K562 (cell line): ENCODE measurements around the gene OPCML.

ENCODE experiments used
- ETV6 ChIP-seq, 3 experiments: fragments of 150-350 bp in 1 of 3; sonication (generic) in 1 of 3; formaldehyde crosslinking in 1 of 3; IDR thresholded peaks; 2 replicates each; pipeline versions ENCODE4 v1.6.1 to v1.8.0; 2014 to 2022; ENCODE audit warnings: borderline replicate concordance in 2 of 3, low read depth in 2 of 3, antibody characterized with exemption in 1 of 3, low read length in 1 of 3, mild to moderate bottlenecking in 1 of 3, missing genetic modification reagents in 1 of 3
- FOXK2 ChIP-seq, 2 experiments: fragments of 450-650 bp; IDR thresholded peaks in 1 of 2; conservative IDR thresholded peaks in 1 of 2; 2 replicates each; pipeline ENCODE4 v1.6.1; 2016; ENCODE audit warnings: low read depth in 2 of 2, mild to moderate bottlenecking in 1 of 2
- PHF21A ChIP-seq: fragments of 450-650 bp; IDR thresholded peaks from 2 replicates; pipeline ENCODE4 v1.6.1; 2017; ENCODE audit warnings: low read depth, borderline replicate concordance
- POLR2AphosphoS5 ChIP-seq: IDR thresholded peaks from 2 replicates; pipeline ENCODE4 v1.6.1; 2011; ENCODE audit warnings: mild to moderate bottlenecking, low read depth, low read length, moderate library complexity; ENCODE audit not compliant: control insufficient read depth, insufficient read depth
- POLR2H ChIP-seq: IDR thresholded peaks from 2 replicates; pipeline ENCODE4 v1.6.1; 2016; ENCODE audit warnings: missing genetic modification characterization, low read depth, mild to moderate bottlenecking, control low read depth, missing compliant biosample characterization, moderate library complexity
- STAT5B ChIP-seq: fragments of 250-450 bp; sonication (Bioruptor Pico); IDR thresholded peaks from 2 replicates; pipeline ENCODE4 v1.8.0; 2021; ENCODE audit warnings: mild to moderate bottlenecking, inconsistent platforms
- ZKSCAN1 ChIP-seq: fragments of 150-350 bp; IDR thresholded peaks from 2 replicates; pipeline ENCODE4 v1.6.1; 2016; ENCODE audit warnings: low read depth, low read length
- TF ChIP-seq, protein P1 (sequence below), 2 experiments: fragments of 450-650 bp; formaldehyde crosslinking in 1 of 2; IDR thresholded peaks; 2 replicates each; pipeline versions ENCODE4 v1.4.0 to v1.6.1; 2014 to 2020; ENCODE audit warnings: mild to moderate bottlenecking in 2 of 2, borderline replicate concordance in 1 of 2, low read depth in 1 of 2
- TF ChIP-seq, protein P2 (sequence below), 3 experiments: IDR thresholded peaks in 2 of 3; conservative IDR thresholded peaks in 1 of 3; 2 replicates each; pipeline ENCODE4 v1.5.1; 2011 to 2012; ENCODE audit warnings: low read length in 3 of 3, mild to moderate bottlenecking in 3 of 3, control low read depth in 2 of 3, improper control_type of control experiment in 1 of 3, inconsistent platforms in 1 of 3, low read depth in 1 of 3, mixed read lengths in 1 of 3, moderate library complexity in 1 of 3; ENCODE audit not compliant: insufficient read depth in 2 of 3
- TF ChIP-seq, protein P3 (sequence below): sonication (generic); formaldehyde crosslinking; IDR thresholded peaks from 2 replicates; pipeline ENCODE4 v1.8.0; 2022; ENCODE audit warnings: mild to moderate bottlenecking, low read depth, missing genetic modification reagents
- TF ChIP-seq, protein P4 (sequence below), 2 experiments: IDR thresholded peaks; 2 replicates each; pipeline ENCODE4 v1.6.1; 2011; ENCODE audit warnings: borderline replicate concordance in 1 of 2, control low read depth in 1 of 2, low read depth in 1 of 2, low read length in 1 of 2, mild to moderate bottlenecking in 1 of 2, mixed read lengths in 1 of 2, moderate library complexity in 1 of 2; ENCODE audit not compliant: insufficient read depth in 1 of 2, insufficient read length in 1 of 2, poor library complexity in 1 of 2, severe bottlenecking in 1 of 2; ENCODE audit errors: extremely low read depth in 1 of 2

DNA sequence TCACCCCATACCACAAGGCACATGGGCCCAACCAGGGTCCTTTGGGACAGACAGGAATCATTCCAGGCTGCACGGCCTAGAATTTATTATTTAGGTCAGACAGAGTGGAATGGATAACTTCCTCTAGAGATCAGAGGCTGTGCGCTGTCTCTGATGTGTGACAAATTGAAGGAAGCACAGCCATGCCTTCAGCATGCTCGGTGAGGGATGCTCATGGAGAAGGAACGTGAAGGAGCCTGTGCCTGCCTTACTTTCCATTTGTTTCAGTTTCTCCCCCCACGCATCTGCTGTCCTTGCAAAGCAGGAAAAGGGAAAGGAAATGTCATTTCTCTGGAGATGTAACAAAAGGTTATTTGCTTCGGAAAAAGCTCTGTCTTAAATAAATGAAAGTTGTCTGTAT lies 644.1 kb downstream of the OPCML start:
- TF ChIP-seq ETV6 (IDR thresholded peaks at IDR 0.05; ENCODE audit: borderline replicate concordance in 1 of 2, low read depth in 2 of 2, low read length in 1 of 2) (no peak), ETV6 (CRISPR knock-in tag; IDR thresholded peaks at IDR 0.05; ENCODE audit: borderline replicate concordance) (no peak), ZKSCAN1 (no peak), PHF21A (no peak), POLR2H (tag) (no peak), STAT5B (no peak), FOXK2 (conservative IDR thresholded peaks at IDR 0.05 in 1 of 2, IDR thresholded peaks at IDR 0.05 in 1 of 2; ENCODE audit: low read depth in 2 of 2) (no peak), POLR2AphosphoS5 (no peak)
- TF ChIP-seq, protein P1, sequence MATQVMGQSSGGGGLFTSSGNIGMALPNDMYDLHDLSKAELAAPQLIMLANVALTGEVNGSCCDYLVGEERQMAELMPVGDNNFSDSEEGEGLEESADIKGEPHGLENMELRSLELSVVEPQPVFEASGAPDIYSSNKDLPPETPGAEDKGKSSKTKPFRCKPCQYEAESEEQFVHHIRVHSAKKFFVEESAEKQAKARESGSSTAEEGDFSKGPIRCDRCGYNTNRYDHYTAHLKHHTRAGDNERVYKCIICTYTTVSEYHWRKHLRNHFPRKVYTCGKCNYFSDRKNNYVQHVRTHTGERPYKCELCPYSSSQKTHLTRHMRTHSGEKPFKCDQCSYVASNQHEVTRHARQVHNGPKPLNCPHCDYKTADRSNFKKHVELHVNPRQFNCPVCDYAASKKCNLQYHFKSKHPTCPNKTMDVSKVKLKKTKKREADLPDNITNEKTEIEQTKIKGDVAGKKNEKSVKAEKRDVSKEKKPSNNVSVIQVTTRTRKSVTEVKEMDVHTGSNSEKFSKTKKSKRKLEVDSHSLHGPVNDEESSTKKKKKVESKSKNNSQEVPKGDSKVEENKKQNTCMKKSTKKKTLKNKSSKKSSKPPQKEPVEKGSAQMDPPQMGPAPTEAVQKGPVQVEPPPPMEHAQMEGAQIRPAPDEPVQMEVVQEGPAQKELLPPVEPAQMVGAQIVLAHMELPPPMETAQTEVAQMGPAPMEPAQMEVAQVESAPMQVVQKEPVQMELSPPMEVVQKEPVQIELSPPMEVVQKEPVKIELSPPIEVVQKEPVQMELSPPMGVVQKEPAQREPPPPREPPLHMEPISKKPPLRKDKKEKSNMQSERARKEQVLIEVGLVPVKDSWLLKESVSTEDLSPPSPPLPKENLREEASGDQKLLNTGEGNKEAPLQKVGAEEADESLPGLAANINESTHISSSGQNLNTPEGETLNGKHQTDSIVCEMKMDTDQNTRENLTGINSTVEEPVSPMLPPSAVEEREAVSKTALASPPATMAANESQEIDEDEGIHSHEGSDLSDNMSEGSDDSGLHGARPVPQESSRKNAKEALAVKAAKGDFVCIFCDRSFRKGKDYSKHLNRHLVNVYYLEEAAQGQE (IDR thresholded peaks at IDR 0.05; ENCODE audit: borderline replicate concordance) = no peak
- TF ChIP-seq, protein P1 (CRISPR knock-in tag; IDR thresholded peaks at IDR 0.05; ENCODE audit: low read depth) = no peak
- TF ChIP-seq, protein P2, sequence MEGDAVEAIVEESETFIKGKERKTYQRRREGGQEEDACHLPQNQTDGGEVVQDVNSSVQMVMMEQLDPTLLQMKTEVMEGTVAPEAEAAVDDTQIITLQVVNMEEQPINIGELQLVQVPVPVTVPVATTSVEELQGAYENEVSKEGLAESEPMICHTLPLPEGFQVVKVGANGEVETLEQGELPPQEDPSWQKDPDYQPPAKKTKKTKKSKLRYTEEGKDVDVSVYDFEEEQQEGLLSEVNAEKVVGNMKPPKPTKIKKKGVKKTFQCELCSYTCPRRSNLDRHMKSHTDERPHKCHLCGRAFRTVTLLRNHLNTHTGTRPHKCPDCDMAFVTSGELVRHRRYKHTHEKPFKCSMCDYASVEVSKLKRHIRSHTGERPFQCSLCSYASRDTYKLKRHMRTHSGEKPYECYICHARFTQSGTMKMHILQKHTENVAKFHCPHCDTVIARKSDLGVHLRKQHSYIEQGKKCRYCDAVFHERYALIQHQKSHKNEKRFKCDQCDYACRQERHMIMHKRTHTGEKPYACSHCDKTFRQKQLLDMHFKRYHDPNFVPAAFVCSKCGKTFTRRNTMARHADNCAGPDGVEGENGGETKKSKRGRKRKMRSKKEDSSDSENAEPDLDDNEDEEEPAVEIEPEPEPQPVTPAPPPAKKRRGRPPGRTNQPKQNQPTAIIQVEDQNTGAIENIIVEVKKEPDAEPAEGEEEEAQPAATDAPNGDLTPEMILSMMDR (IDR thresholded peaks at IDR 0.05 in 2 of 3, conservative IDR thresholded peaks at IDR 0.05 in 1 of 3; ENCODE audit: insufficient read depth in 2 of 3, low read depth in 1 of 3, low read length in 3 of 3) = no peak
- TF ChIP-seq, protein P3, sequence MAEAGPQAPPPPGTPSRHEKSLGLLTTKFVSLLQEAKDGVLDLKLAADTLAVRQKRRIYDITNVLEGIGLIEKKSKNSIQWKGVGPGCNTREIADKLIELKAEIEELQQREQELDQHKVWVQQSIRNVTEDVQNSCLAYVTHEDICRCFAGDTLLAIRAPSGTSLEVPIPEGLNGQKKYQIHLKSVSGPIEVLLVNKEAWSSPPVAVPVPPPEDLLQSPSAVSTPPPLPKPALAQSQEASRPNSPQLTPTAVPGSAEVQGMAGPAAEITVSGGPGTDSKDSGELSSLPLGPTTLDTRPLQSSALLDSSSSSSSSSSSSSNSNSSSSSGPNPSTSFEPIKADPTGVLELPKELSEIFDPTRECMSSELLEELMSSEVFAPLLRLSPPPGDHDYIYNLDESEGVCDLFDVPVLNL (CRISPR knock-in tag) = no peak
- TF ChIP-seq, protein P4, sequence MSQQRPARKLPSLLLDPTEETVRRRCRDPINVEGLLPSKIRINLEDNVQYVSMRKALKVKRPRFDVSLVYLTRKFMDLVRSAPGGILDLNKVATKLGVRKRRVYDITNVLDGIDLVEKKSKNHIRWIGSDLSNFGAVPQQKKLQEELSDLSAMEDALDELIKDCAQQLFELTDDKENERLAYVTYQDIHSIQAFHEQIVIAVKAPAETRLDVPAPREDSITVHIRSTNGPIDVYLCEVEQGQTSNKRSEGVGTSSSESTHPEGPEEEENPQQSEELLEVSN (IDR thresholded peaks at IDR 0.05; ENCODE audit: borderline replicate concordance in 1 of 2, extremely low read depth in 1 of 2, insufficient read depth in 1 of 2, insufficient read length in 1 of 2, low read depth in 1 of 2, low read length in 1 of 2, poor library complexity in 1 of 2, severe bottlenecking in 1 of 2) = no peak
